ENCODE results near the gene NAXD. TPM values are rescaled to one million over a fixed set of nuclear protein-coding genes. Genes with fewer than 3 reads are reported as not detected.

NAXD gene
- total RNA-seq, 2 donors from 2014 or later: 23.4 to 27.5 TPM

DNA sequence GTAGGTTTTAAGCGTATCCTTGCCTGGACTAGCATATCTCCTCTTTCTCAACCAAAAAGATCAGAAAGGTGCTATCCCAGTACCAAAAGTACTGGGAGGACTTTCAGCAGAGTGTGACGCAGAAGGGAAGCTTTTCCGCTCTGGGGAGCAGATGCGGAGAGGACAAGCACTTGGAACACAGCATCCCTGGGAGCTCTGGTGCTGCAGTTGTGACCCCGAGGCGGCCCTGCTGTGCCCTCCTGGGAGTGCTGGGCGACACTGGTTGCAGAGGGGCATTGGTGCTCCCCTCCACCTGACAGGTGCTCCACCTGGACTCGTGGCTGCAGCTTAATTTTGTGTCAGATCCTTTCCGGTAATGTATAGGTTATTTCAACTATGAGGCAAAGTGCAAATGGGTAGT, 3.4 kb downstream of the NAXD start:
- Histone ChIP-seq H3K36me3 (replicated peaks in 1 of 2; ENCODE audit: insufficient read depth in 1 of 2, low read depth in 2 of 2) (peaks cover 0 to 4% of the 10 kb centered on the region in 2 donors), H3K27me3 (no peaks in the 10 kb centered on the region), H3K4me3 (no peak overlapping the region), H3K27ac (peak overlapping the region in 1 of 4 donors; percentile 97), H3K4me1 (peaks cover 35% of the 10 kb centered on the region), H3K9me3 (no peaks in the 10 kb centered on the region)
- no peak for TF ChIP-seq POLR2A (IDR thresholded peaks at IDR 0.05)
- TF ChIP-seq, protein P1, sequence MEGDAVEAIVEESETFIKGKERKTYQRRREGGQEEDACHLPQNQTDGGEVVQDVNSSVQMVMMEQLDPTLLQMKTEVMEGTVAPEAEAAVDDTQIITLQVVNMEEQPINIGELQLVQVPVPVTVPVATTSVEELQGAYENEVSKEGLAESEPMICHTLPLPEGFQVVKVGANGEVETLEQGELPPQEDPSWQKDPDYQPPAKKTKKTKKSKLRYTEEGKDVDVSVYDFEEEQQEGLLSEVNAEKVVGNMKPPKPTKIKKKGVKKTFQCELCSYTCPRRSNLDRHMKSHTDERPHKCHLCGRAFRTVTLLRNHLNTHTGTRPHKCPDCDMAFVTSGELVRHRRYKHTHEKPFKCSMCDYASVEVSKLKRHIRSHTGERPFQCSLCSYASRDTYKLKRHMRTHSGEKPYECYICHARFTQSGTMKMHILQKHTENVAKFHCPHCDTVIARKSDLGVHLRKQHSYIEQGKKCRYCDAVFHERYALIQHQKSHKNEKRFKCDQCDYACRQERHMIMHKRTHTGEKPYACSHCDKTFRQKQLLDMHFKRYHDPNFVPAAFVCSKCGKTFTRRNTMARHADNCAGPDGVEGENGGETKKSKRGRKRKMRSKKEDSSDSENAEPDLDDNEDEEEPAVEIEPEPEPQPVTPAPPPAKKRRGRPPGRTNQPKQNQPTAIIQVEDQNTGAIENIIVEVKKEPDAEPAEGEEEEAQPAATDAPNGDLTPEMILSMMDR (IDR thresholded peaks at IDR 0.05): no peak
- DNase-seq: no peak
- WGBS, 2 donors: 77 to 82% methylated on average over 7 to 9 of the region's 9 CpGs
- no peak for ATAC-seq
- intact Hi-C loops (cut with DNase I): no loop called here

GRCh38 chr13:110620596-110620995, 5.3 kb downstream of the NAXD start:
- no peak overlapping the region for H3K27ac ChIP-seq
- no peak for DNase-seq
- no peaks in the 10 kb centered on the region for H3K9me3 ChIP-seq
- ATAC-seq: no peak
- peaks cover 32% of the 10 kb centered on the region for H3K4me1 ChIP-seq
- peaks cover 0 to 4% of the 10 kb centered on the region in 2 donors for H3K36me3 ChIP-seq (replicated peaks in 1 of 2; ENCODE audit: insufficient read depth in 1 of 2, low read depth in 2 of 2)
- 40 to 41% methylated on average over 2 of the region's 2 CpGs for WGBS, 2 donors
- TF ChIP-seq, protein P1 (IDR thresholded peaks at IDR 0.05): no peak
- TF ChIP-seq POLR2A (IDR thresholded peaks at IDR 0.05): no peak
- intact Hi-C loops (cut with DNase I): no loop called here
- no peaks in the 10 kb centered on the region for H3K27me3 ChIP-seq
- no peak overlapping the region for H3K4me3 ChIP-seq

DNA sequence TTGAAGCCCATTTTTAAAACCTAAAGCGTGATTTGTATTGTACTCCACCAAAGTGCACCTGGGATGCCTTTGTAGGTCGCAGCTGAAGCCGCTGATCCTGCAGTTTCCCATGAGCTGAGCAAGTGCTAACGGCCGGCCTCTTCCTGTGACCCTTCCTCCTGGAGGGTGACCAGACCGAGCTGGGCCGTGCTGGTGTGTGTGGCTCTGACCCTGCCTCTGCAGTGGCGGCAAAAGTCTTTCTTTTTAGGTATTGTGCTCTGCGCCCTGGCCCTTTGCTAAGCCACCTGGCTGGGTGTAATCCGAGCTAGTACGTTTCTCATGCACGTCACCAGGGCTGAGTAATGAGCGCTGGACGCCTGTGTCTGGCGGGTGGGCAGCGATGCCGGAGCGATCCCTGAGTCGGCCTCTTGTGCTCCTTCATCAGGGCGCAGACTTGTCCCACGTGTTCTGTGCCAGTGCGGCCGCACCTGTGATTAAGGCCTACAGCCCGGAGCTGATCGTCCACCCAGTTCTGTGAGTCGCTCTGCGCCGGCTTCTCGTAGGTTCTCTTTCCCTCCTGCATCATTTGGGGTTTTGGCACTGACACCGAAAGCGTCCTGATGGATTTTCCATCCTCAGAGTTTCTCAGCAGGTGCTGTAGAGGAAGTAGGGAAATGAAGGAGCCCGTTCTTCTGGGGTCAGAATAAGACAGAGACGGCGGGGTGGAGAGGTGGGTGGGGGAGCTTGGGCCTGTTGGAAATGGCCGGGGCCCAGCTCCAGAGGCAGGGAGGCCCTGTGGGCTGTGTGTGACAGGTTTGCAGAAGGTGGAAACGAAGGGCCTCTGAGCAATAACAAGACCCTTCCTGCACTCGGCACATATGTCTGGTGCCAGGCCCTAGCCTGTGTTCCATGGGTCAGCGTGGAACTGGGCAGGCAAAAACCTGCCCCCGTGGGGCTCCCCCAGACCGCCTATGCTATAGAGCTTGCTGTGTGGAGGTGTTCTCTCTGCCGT, 9.7 kb downstream of the NAXD start:
- no peak for DNase-seq
- intact Hi-C loops (cut with DNase I): no loop called here
- Histone ChIP-seq H3K4me3 (no peak overlapping the region), H3K27ac (peak overlapping the region in 1 of 4 donors; percentile 34), H3K27me3 (no peaks in the 10 kb centered on the region), H3K4me1 (peaks cover 7% of the 10 kb centered on the region), H3K36me3 (replicated peaks in 1 of 2; ENCODE audit: insufficient read depth in 1 of 2, low read depth in 2 of 2) (peaks cover 0 to 8% of the 10 kb centered on the region in 2 donors), H3K9me3 (no peaks in the 10 kb centered on the region)
- no peak for ATAC-seq
- WGBS, 2 donors: 83 to 86% methylated on average over 36 to 40 of the region's 41 CpGs
- no peak for TF ChIP-seq POLR2A (IDR thresholded peaks at IDR 0.05)
- TF ChIP-seq, protein P1 (IDR thresholded peaks at IDR 0.05): no peak

GRCh38 chr13:110625771-110626321, 10.5 kb downstream of the NAXD start:
- peak; percentile 29 for ATAC-seq
- Histone ChIP-seq H3K27ac (peak overlapping the region in 2 of 4 donors; percentile 20 to 34), H3K4me3 (no peak overlapping the region), H3K36me3 (replicated peaks in 1 of 2; ENCODE audit: insufficient read depth in 1 of 2, low read depth in 2 of 2) (peaks cover 0 to 8% of the 10 kb centered on the region in 2 donors), H3K27me3 (no peaks in the 10 kb centered on the region), H3K4me1 (peaks cover 7% of the 10 kb centered on the region), H3K9me3 (no peaks in the 10 kb centered on the region)
- intact Hi-C loops (cut with DNase I): no loop called here
- DNase-seq: peak in 2 of 4 donors; percentile 30 to 46
- peak in 1 of 3 donors; percentile 32 for TF ChIP-seq POLR2A (IDR thresholded peaks at IDR 0.05)
- TF ChIP-seq, protein P1 (IDR thresholded peaks at IDR 0.05): no peak
- 72 to 79% methylated on average over 18 to 19 of the region's 19 CpGs for WGBS, 2 donors

Data from body of pancreas (tissue), 4 donors.